ENCODE data around the gene ANKAR. TPM values are rescaled to one million over a fixed set of nuclear protein-coding genes. Genes with fewer than 3 reads are reported as not detected.

ANKAR gene
- total RNA-seq, 1 experiment from 2014 or later, result 1.3 TPM

DNA sequence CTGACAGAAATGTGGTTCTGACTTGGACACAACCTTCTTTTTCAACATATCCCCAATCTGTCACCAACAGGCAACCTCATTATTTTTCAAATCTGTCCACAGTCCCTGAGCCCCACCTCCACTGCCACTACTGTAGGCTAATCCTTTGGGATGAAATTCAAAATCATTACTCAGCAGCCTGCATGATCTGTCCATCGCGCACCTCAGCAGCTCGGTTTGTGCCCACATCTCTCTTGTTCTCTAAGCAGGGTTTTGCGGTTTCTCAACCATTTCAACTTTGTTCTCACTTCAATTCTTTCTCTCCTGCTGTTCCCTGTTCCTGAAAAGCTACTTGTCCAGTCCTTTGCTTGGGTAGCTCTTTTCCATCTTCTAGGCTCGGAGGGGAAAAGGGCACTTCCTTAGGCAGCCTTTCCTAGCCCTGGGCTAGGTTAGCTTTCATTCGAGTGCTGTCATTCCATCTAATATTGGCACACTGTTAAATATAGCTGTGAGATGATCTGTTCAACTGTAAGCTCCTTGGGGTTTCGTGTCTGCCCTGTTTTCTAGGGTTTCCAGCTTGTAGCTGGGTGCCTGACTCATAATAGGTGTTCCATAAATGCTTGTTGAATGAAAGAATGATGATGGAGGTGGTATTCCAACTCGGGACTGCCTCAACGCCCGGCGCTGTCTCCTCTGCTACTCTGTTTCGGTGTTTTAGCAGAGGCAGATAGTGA lies 653 bp upstream of the ANKAR start:
- H3K27me3 Mint-ChIP-seq (ENCODE audit: low read depth), result no peaks in the 10 kb centered on the region
- ChIA-PET CTCF (interaction anchor here (0.8 to 1.8 kb wide), 6 partner anchors 10 to 89 kb away, joined by 3 to 13 read pairs (median 5); partner anchors contain the start of gene OSGEPL1), POLR2A (no interaction called here)
- ATAC-seq (no peak), DNase-seq (ENCODE audit: low spot score) (no peak)
- TF ChIP-seq ZNF317 (CRISPR knock-in tag; IDR thresholded peaks at IDR 0.05; ENCODE audit: borderline replicate concordance, low read depth) (no peak), ZNF121 (CRISPR knock-in tag; IDR thresholded peaks at IDR 0.05) (no peak), JUN (CRISPR knock-in tag; IDR thresholded peaks at IDR 0.05) (no peak), ZNF423 (CRISPR knock-in tag; IDR thresholded peaks at IDR 0.05) (no peak), CBFB (CRISPR knock-in tag; IDR thresholded peaks at IDR 0.05; ENCODE audit: low read depth) (no peak), AFF4 (CRISPR knock-in tag; IDR thresholded peaks at IDR 0.05; ENCODE audit: borderline replicate concordance) (no peak), ETV6 (CRISPR knock-in tag; IDR thresholded peaks at IDR 0.05) (no peak), RELA (CRISPR knock-in tag; IDR thresholded peaks at IDR 0.05; ENCODE audit: borderline replicate concordance) (no peak), ZNF281 (CRISPR knock-in tag; IDR thresholded peaks at IDR 0.05) (no peak), TCF7 (CRISPR knock-in tag; IDR thresholded peaks at IDR 0.05; ENCODE audit: low read depth) (no peak), SP1 (CRISPR knock-in tag; conservative IDR thresholded peaks at IDR 0.05) (no peak), TP53 (CRISPR knock-in tag; IDR thresholded peaks at IDR 0.05) (no peak), NFYB (CRISPR knock-in tag; conservative IDR thresholded peaks at IDR 0.05; ENCODE audit: low read depth) (no peak)
- TF ChIP-seq, protein P1, sequence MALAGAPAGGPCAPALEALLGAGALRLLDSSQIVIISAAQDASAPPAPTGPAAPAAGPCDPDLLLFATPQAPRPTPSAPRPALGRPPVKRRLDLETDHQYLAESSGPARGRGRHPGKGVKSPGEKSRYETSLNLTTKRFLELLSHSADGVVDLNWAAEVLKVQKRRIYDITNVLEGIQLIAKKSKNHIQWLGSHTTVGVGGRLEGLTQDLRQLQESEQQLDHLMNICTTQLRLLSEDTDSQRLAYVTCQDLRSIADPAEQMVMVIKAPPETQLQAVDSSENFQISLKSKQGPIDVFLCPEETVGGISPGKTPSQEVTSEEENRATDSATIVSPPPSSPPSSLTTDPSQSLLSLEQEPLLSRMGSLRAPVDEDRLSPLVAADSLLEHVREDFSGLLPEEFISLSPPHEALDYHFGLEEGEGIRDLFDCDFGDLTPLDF (CRISPR knock-in tag; IDR thresholded peaks at IDR 0.05), result no peak
- TF ChIP-seq, protein P2, sequence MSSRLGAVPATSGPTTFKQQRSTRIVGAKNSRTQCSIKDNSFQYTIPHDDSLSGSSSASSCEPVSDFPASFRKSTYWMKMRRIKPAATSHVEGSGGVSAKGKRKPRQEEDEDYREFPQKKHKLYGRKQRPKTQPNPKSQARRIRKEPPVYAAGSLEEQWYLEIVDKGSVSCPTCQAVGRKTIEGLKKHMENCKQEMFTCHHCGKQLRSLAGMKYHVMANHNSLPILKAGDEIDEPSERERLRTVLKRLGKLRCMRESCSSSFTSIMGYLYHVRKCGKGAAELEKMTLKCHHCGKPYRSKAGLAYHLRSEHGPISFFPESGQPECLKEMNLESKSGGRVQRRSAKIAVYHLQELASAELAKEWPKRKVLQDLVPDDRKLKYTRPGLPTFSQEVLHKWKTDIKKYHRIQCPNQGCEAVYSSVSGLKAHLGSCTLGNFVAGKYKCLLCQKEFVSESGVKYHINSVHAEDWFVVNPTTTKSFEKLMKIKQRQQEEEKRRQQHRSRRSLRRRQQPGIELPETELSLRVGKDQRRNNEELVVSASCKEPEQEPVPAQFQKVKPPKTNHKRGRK (CRISPR knock-in tag; IDR thresholded peaks at IDR 0.05; ENCODE audit: borderline replicate concordance), result no peak
- TF ChIP-seq, protein P3, sequence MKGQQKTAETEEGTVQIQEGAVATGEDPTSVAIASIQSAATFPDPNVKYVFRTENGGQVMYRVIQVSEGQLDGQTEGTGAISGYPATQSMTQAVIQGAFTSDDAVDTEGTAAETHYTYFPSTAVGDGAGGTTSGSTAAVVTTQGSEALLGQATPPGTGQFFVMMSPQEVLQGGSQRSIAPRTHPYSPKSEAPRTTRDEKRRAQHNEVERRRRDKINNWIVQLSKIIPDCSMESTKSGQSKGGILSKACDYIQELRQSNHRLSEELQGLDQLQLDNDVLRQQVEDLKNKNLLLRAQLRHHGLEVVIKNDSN (CRISPR knock-in tag; IDR thresholded peaks at IDR 0.05), result no peak
- TF ChIP-seq, protein P4, sequence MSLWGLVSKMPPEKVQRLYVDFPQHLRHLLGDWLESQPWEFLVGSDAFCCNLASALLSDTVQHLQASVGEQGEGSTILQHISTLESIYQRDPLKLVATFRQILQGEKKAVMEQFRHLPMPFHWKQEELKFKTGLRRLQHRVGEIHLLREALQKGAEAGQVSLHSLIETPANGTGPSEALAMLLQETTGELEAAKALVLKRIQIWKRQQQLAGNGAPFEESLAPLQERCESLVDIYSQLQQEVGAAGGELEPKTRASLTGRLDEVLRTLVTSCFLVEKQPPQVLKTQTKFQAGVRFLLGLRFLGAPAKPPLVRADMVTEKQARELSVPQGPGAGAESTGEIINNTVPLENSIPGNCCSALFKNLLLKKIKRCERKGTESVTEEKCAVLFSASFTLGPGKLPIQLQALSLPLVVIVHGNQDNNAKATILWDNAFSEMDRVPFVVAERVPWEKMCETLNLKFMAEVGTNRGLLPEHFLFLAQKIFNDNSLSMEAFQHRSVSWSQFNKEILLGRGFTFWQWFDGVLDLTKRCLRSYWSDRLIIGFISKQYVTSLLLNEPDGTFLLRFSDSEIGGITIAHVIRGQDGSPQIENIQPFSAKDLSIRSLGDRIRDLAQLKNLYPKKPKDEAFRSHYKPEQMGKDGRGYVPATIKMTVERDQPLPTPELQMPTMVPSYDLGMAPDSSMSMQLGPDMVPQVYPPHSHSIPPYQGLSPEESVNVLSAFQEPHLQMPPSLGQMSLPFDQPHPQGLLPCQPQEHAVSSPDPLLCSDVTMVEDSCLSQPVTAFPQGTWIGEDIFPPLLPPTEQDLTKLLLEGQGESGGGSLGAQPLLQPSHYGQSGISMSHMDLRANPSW (CRISPR knock-in tag; conservative IDR thresholded peaks at IDR 0.05; ENCODE audit: low read depth), result no peak
- no peak overlapping the region; the same call in 1 of the 2 replicates for H3K27ac Mint-ChIP-seq
- H3K36me3 Mint-ChIP-seq, result peaks cover 21% of the 10 kb centered on the region
- H3K4me3 Mint-ChIP-seq, result peak overlapping the region; percentile 62
- peaks cover 15% of the 10 kb centered on the region for H3K4me1 Mint-ChIP-seq
- peaks cover 9% of the 10 kb centered on the region for H3K9me3 Mint-ChIP-seq

All from WTC11 (cell line).